OCI-M2 (cell line): ENCODE measurements around the gene EMILIN3.
A peak's percentile ranks its signal among the peaks of the same experiment; 100 is the strongest.
"Not testable (repeated sequence)": the region's sequence is repeated elsewhere in the genome, so short reads cannot be mapped to it uniquely, and the experiment has no call there.

ENCODE experiments used
- DNase-seq: peaks from one replicate; lab custom pipeline; 2025; ENCODE audit not compliant: unreplicated experiment; lab: John Stamatoyannopoulos, UW

The EMILIN3 gene

DNA sequence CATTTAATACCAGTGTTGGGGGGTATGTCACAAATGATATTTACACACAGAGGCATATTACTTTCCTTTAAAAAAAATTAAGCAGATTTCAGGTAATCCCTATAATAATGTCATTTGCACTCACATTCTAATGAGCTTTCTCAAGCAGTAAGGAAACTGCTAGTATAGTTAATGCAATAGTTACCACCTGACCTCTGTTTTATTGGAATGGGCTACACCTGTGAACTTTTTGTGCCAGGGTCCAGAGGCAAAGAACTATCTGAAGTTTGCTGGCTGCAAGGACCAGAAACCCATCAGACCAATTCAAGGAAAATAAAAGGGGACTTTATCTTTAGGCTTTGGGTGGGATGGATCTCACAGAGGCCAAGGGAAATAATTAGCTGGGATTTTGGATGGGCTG, 46.2 kb downstream of the EMILIN3 start:
- no peak for DNase-seq

- DNase-seq: no peak
Measured at GRCh38 chr20:41318271-41318649, 48.4 kb downstream of the EMILIN3 start.

- peak; percentile 87 for DNase-seq
Measured at GRCh38 chr20:41317546-41318270, 48.9 kb downstream of the EMILIN3 start, which contains the start of gene ZHX3. Gene ZHX3 (minus strand): TSS chr20:41317731. CDS start chr20:41204916, 112,815 bp downstream.

- no peak for DNase-seq
Measured at GRCh38 chr20:41316602-41317545, 49.7 kb downstream of the EMILIN3 start.

GRCh38 chr20:41316051-41316450, 50.6 kb downstream of the EMILIN3 start:
- no peak for DNase-seq

GRCh38 chr20:41314386-41314785, 52.2 kb downstream of the EMILIN3 start:
- DNase-seq: no peak

- not testable (repeated sequence) for DNase-seq
Measured at GRCh38 chr20:41312009-41312408, 54.6 kb downstream of the EMILIN3 start.
